AG04450 (cell line): ENCODE results near the gene SEMA4F. TPM values are rescaled to one million over a fixed set of nuclear protein-coding genes. Genes with fewer than 3 reads are reported as not detected.

Experiments
- CTCF ChIA-PET: fragments of 300-600, 350-600 bp; formaldehyde crosslinking; extraction: SDS; loops from one replicate; lab custom pipeline; 2022; ENCODE audit warnings: antibody characterized with exemption, inconsistent platforms; lab: Charles Lee
- POLR2A ChIA-PET: fragments of 350-600 bp; formaldehyde crosslinking; extraction: SDS; loops from one replicate; lab custom pipeline; 2021; ENCODE audit warnings: antibody characterized with exemption, inconsistent platforms; lab: Yijun Ruan, JAX
- DNase-seq: peaks from one replicate; pipeline ENCODE4 v3.0.0-alpha.2; 2011; ENCODE audit warnings: low read depth, low spot score
- H3K27ac ChIP-seq: one replicate; pipeline ENCODE4 v1.5.1; 2012; ENCODE audit warnings: low read depth, low read length, control low read depth
- H3K27me3 ChIP-seq: one replicate; pipeline ENCODE4 v1.6.0; 2012; ENCODE audit warnings: low read length; ENCODE audit not compliant: control insufficient read depth, insufficient read depth
- H3K4me3 ChIP-seq: 2 replicates; pipeline ENCODE4 v1.5.1; 2011; ENCODE audit warnings: mild to moderate bottlenecking, low read depth, low read length, control low read depth
- H3K9me3 ChIP-seq: 2 replicates; pipeline ENCODE4 v1.5.1; 2012; ENCODE audit warnings: low read length; ENCODE audit not compliant: control insufficient read depth, insufficient read depth
- CTCF ChIP-seq: IDR thresholded peaks from 2 replicates; pipeline ENCODE4 v1.5.1; 2011; ENCODE audit warnings: low read depth, low read length, control low read depth, inconsistent platforms
- polyA plus RNA-seq: library from polyadenylated mRNA; depleted of rRNA; stranded (reverse); fragments of >200 nt; gene quantifications from 2 replicates; pipeline ENCODE4 v1.2.3, GENCODE V29; 2011

The SEMA4F gene
- polyA plus RNA-seq, 1 experiment, result 7.0 TPM

GRCh38 chr2:74675090-74675489, 21.0 kb downstream of the SEMA4F start:
- ChIA-PET POLR2A (no interaction called here), CTCF (interaction anchor here (1.8 kb wide), 1 partner anchor 14 kb away, joined by 6 read pairs; no protein-coding TSS in a partner anchor)
- Histone ChIP-seq H3K27ac (no peak overlapping the region), H3K27me3 (no peaks in the 10 kb centered on the region), H3K4me3 (no peak overlapping the region), H3K9me3 (no peaks in the 10 kb centered on the region; the same call in 1 of the 2 replicates)
- no peak for TF ChIP-seq CTCF
- no peak for DNase-seq

- no peaks in the 10 kb centered on the region for H3K27me3 ChIP-seq
- no peak overlapping the region for H3K27ac ChIP-seq
- no peak for TF ChIP-seq CTCF
- no peak overlapping the region for H3K4me3 ChIP-seq
- no peak for DNase-seq
- H3K9me3 ChIP-seq, result no peaks in the 10 kb centered on the region; the same call in 1 of the 2 replicates
- POLR2A ChIA-PET, result no interaction called here
- CTCF ChIA-PET, result interaction anchor here (1.1 to 1.8 kb wide), 2 partner anchors 12 to 15 kb away, joined by 4 to 6 read pairs; no protein-coding TSS in a partner anchor
Measured at GRCh38 chr2:74676331-74676730, 22.3 kb downstream of the SEMA4F start.

- CTCF ChIA-PET, result no interaction called here
- Histone ChIP-seq H3K27me3 (no peaks in the 10 kb centered on the region), H3K27ac (no peak overlapping the region), H3K4me3 (no peak overlapping the region), H3K9me3 (no peaks in the 10 kb centered on the region; the same call in 1 of the 2 replicates)
- TF ChIP-seq CTCF, result no peak
- POLR2A ChIA-PET, result no interaction called here
- DNase-seq, result no peak
Measured at GRCh38 chr2:74679615-74680014, 25.6 kb downstream of the SEMA4F start.

- Histone ChIP-seq H3K4me3 (no peak overlapping the region), H3K9me3 (no peaks in the 10 kb centered on the region; the same call in 1 of the 2 replicates), H3K27me3 (peaks cover 3% of the 10 kb centered on the region), H3K27ac (no peak overlapping the region)
- TF ChIP-seq CTCF, result no peak
- ChIA-PET POLR2A (no interaction called here), CTCF (no interaction called here)
- DNase-seq, result no peak
Measured at GRCh38 chr2:74682501-74682900, 28.5 kb downstream of the SEMA4F start.

GRCh38 chr2:74685408-74685807, 31.4 kb downstream of the SEMA4F start:
- Histone ChIP-seq H3K9me3 (no peaks in the 10 kb centered on the region), H3K4me3 (no peak overlapping the region), H3K27me3 (peaks cover 3% of the 10 kb centered on the region), H3K27ac (no peak overlapping the region)
- no peak for TF ChIP-seq CTCF
- CTCF ChIA-PET, result interaction anchor here (1.0 kb wide), 1 partner anchor 190 kb away, joined by 3 read pairs; no protein-coding TSS in a partner anchor
- DNase-seq, result no peak
- POLR2A ChIA-PET, result no interaction called here
